D721Med (cell line): ENCODE measurements around the gene ST3GAL4.
"Not testable (repeated sequence)": the region's sequence is repeated elsewhere in the genome, so short reads cannot be mapped to it uniquely, and the experiment has no call there.

Experiments
- DNase-seq: peaks from one replicate; pipeline ENCODE4 v3.0.0; 2011; ENCODE audit warnings: low spot score; ENCODE audit not compliant: insufficient read length
- FAIRE-seq: peaks from 2 replicates; lab custom pipeline; 2011; peaks lifted over from hg19 to GRCh38; lab: Jason Lieb, UNC
- CTCF ChIP-seq: IDR thresholded peaks from 2 replicates; pipeline ENCODE4 v1.5.1; 2012; ENCODE audit warnings: mild to moderate bottlenecking, control low read depth; ENCODE audit not compliant: insufficient read depth; ENCODE audit errors: missing control alignments

Gene ST3GAL4

GRCh38 chr11:126370016-126370415, 14.5 kb downstream of the ST3GAL4 start:
- DNase-seq (no peak), FAIRE-seq (no peak)
- no peak for TF ChIP-seq CTCF

- FAIRE-seq (no peak), DNase-seq (no peak)
- TF ChIP-seq CTCF: no peak
These were observed 16.1 kb downstream of the ST3GAL4 start for GRCh38 chr11:126371595-126371994.

GRCh38 chr11:126373389-126374066, 18.0 kb downstream of the ST3GAL4 start:
- FAIRE-seq, DNase-seq: not testable (repeated sequence)

- not testable (repeated sequence) for FAIRE-seq, DNase-seq
These were observed 19.2 kb downstream of the ST3GAL4 start for GRCh38 chr11:126374562-126375300.

GRCh38 chr11:126375726-126376125, 20.2 kb downstream of the ST3GAL4 start:
- no peak for TF ChIP-seq CTCF
- no peak for FAIRE-seq

GRCh38 chr11:126378763-126379162, 23.3 kb downstream of the ST3GAL4 start:
- no peak for FAIRE-seq
- no peak for TF ChIP-seq CTCF
- no peak for DNase-seq

More at GRCh38 chr11:126375726-126376125, 20.2 kb downstream of the ST3GAL4 start:
- DNase-seq: no peak

- DNase-seq: no peak
- no peak for FAIRE-seq
- TF ChIP-seq CTCF: no peak
These were observed 25.4 kb downstream of the ST3GAL4 start for GRCh38 chr11:126380909-126381308.

GRCh38 chr11:126381960-126382359, 26.5 kb downstream of the ST3GAL4 start:
- FAIRE-seq: not testable (repeated sequence)

GRCh38 chr11:126382641-126383040, 27.2 kb downstream of the ST3GAL4 start:
- not testable (repeated sequence) for DNase-seq, FAIRE-seq

More at GRCh38 chr11:126381960-126382359, 26.5 kb downstream of the ST3GAL4 start:
- not testable (repeated sequence) for DNase-seq
